ENCODE results near the gene C3orf33.
"Not testable (repeated sequence)": the region's sequence is repeated elsewhere in the genome, so short reads cannot be mapped to it uniquely, and the experiment has no call there.

The C3orf33 gene

GRCh38 chr3:155805802-155806618, at the start of gene C3orf33:
Gene C3orf33, minus strand, starts transcription at chr3:155806278. Its CDS starts 26 bp downstream, at chr3:155806252.
- no peak for DNase-seq (ENCODE audit: low read depth)

- DNase-seq (ENCODE audit: low read depth): peak; percentile 99
These were observed 48.3 kb upstream of the C3orf33 start, which contains the start of gene SLC33A1 for GRCh38 chr3:155854141-155854940. Gene SLC33A1, minus strand, starts transcription at chr3:155854427. Its CDS starts 430 bp downstream, at chr3:155853997.

GRCh38 chr3:155853214-155854140, 47.4 kb upstream of the C3orf33 start:
- no peak for DNase-seq (ENCODE audit: low read depth)

GRCh38 chr3:155852341-155852740, 46.3 kb upstream of the C3orf33 start:
- DNase-seq (ENCODE audit: low read depth): no peak

- not testable (repeated sequence) for DNase-seq (ENCODE audit: low read depth)
These were observed 43.3 kb upstream of the C3orf33 start for GRCh38 chr3:155849404-155849803.

- no peak for DNase-seq (ENCODE audit: low read depth)
These were observed 41.9 kb upstream of the C3orf33 start for GRCh38 chr3:155847993-155848392.

GRCh38 chr3:155846119-155846518, 40.0 kb upstream of the C3orf33 start:
- no peak for DNase-seq (ENCODE audit: low read depth)

- DNase-seq (ENCODE audit: low read depth): no peak
These were observed 37.5 kb upstream of the C3orf33 start for GRCh38 chr3:155843569-155843968.

GRCh38 chr3:155835341-155836071, 29.4 kb upstream of the C3orf33 start:
- DNase-seq (ENCODE audit: low read depth): no peak

- DNase-seq (ENCODE audit: low read depth): not testable (repeated sequence)
These were observed 22.5 kb upstream of the C3orf33 start for GRCh38 chr3:155828490-155829098.

GRCh38 chr3:155815030-155815545, 9.0 kb upstream of the C3orf33 start:
- no peak for DNase-seq (ENCODE audit: low read depth)

- not testable (repeated sequence) for DNase-seq (ENCODE audit: low read depth)
These were observed 7.1 kb upstream of the C3orf33 start for GRCh38 chr3:155813224-155813623.

GRCh38 chr3:155809181-155809580, 3.1 kb upstream of the C3orf33 start:
- DNase-seq (ENCODE audit: low read depth): no peak

GRCh38 chr3:155807823-155808222, 1.7 kb upstream of the C3orf33 start:
- no peak for DNase-seq (ENCODE audit: low read depth)

- no peak for DNase-seq (ENCODE audit: low read depth)
These were observed 775 bp downstream of the C3orf33 start for GRCh38 chr3:155805204-155805801.

GRCh38 chr3:155804323-155804722, 1.8 kb downstream of the C3orf33 start:
- DNase-seq (ENCODE audit: low read depth): no peak

GRCh38 chr3:155792532-155792931, 13.5 kb downstream of the C3orf33 start:
- DNase-seq (ENCODE audit: low read depth): no peak

GRCh38 chr3:155791190-155791589, 14.9 kb downstream of the C3orf33 start:
- no peak for DNase-seq (ENCODE audit: low read depth)

GRCh38 chr3:155790272-155790925, 15.7 kb downstream of the C3orf33 start:
- no peak for DNase-seq (ENCODE audit: low read depth)

All from GM04504 (cell line).